Naive thymus-derived CD4-positive, alpha-beta T cell (primary cell): ENCODE measurements around the gene OR51B6. TPM values are rescaled to one million over a fixed set of nuclear protein-coding genes. Genes with fewer than 3 reads are reported as not detected.
"Not testable (repeated sequence)": the region's sequence is repeated elsewhere in the genome, so short reads cannot be mapped to it uniquely, and the experiment has no call there.

Experiments used
- ATAC-seq: fragments of 150-1000 bp; cut with Tn5 transposase; 2 replicates; pipeline ENCODE4 v1.10.0; 2021; ENCODE audit warnings: mild to moderate bottlenecking, moderate library complexity
- CTCF ChIA-PET: fragments of 350-600 bp; sonication (Branson Sonifier 250); formaldehyde crosslinking; loops from one replicate; lab custom pipeline; 2021; ENCODE audit warnings: antibody characterized with exemption; lab: Charles Lee
- POLR2A ChIA-PET: fragments of 350-600 bp; sonication (Branson Sonifier 250); formaldehyde crosslinking; loops from one replicate; lab custom pipeline; 2021; ENCODE audit warnings: antibody characterized with exemption, inconsistent platforms; lab: Charles Lee
- DNase-seq, 9 donors: peaks; one replicate each; pipeline versions ENCODE4 v3.0.0 to v3.0.0-alpha.2; 2020 to 2022; ENCODE audit warnings: mixed read lengths in 1 of 9
- H3K27ac ChIP-seq: one replicate; pipeline ENCODE4 v1.7.0; 2013; ENCODE audit warnings: mild to moderate bottlenecking, low read depth, low read length, moderate library complexity
- H3K27me3 ChIP-seq, 2 donors: one replicate each; pipeline ENCODE4 v1.7.0; 2013; ENCODE audit warnings: low read length in 2 of 2, mild to moderate bottlenecking in 2 of 2, moderate library complexity in 2 of 2; ENCODE audit not compliant: control insufficient read depth in 2 of 2, insufficient read depth in 2 of 2
- H3K36me3 ChIP-seq, 3 experiments: 1 replicate in 2 of 3; 2 replicates in 1 of 3; pipeline ENCODE4 v1.7.0; 2013; ENCODE audit warnings: low read length in 3 of 3, mild to moderate bottlenecking in 3 of 3, moderate library complexity in 1 of 3; ENCODE audit not compliant: insufficient read depth in 3 of 3, control insufficient read depth in 2 of 3
- H3K4me1 ChIP-seq, 2 donors: one replicate each; pipeline ENCODE4 v1.7.0; 2013; ENCODE audit warnings: low read length in 2 of 2, mild to moderate bottlenecking in 2 of 2, moderate library complexity in 1 of 2; ENCODE audit not compliant: control insufficient read depth in 2 of 2, insufficient read depth in 2 of 2
- H3K4me3 ChIP-seq: 2 replicates; pipeline ENCODE4 v1.7.0; 2013; ENCODE audit warnings: mild to moderate bottlenecking, low read length
- H3K9me3 ChIP-seq, 3 experiments: 1 replicate in 2 of 3; 2 replicates in 1 of 3; pipeline ENCODE4 v1.7.0; 2013; ENCODE audit warnings: low read length in 3 of 3; ENCODE audit not compliant: control insufficient read depth in 2 of 3
- H3K27ac Mint-ChIP-seq, 9 donors: one replicate each; pipeline ENCODE4 v1.8.0; 2020 to 2022; ENCODE audit warnings: mixed read lengths in 9 of 9, mild to moderate bottlenecking in 8 of 9, moderate library complexity in 5 of 9, inconsistent platforms in 2 of 9
- H3K27me3 Mint-ChIP-seq, 5 donors: one replicate each; pipeline ENCODE4 v1.8.0; 2021 to 2022; ENCODE audit warnings: mixed read lengths in 5 of 5, mild to moderate bottlenecking in 1 of 5
- H3K36me3 Mint-ChIP-seq, 5 donors: one replicate each; pipeline ENCODE4 v1.8.0; 2020 to 2022; ENCODE audit warnings: mixed read lengths in 5 of 5, mild to moderate bottlenecking in 3 of 5, inconsistent platforms in 1 of 5
- H3K4me1 Mint-ChIP-seq, 7 donors: one replicate each; pipeline ENCODE4 v1.8.0; 2020 to 2022; ENCODE audit warnings: mixed read lengths in 7 of 7, mild to moderate bottlenecking in 3 of 7, inconsistent platforms in 1 of 7
- H3K4me3 Mint-ChIP-seq, 10 donors: one replicate each; pipeline ENCODE4 v1.8.0; 2020 to 2022; ENCODE audit warnings: mild to moderate bottlenecking in 10 of 10, mixed read lengths in 10 of 10, moderate library complexity in 6 of 10, inconsistent platforms in 2 of 10
- H3K9me3 Mint-ChIP-seq, 11 donors: one replicate each; pipeline ENCODE4 v1.8.0; 2020 to 2022; ENCODE audit warnings: mixed read lengths in 11 of 11, mild to moderate bottlenecking in 4 of 11, inconsistent platforms in 1 of 11, moderate library complexity in 1 of 11
- intact Hi-C, 2 donors: fragments of 100-400 bp; cut with micrococcal nuclease; formaldehyde crosslinking; loops; one replicate each; pipeline ENCODE4 v1.15.1; 2023
- polyA plus RNA-seq, 2 donors: library from polyadenylated mRNA; unstranded; fragments of 300-500 nt; fragmentation: Illumina TruSeq; gene quantifications; one replicate each; pipeline ENCODE4 v1.2.3, GENCODE V29; 2021
- total RNA-seq, 6 experiments: library from RNA in 5 of 6; stranded (reverse) in 5 of 6; gene quantifications; 1 replicate in 5 of 6; 2 replicates in 1 of 6; pipeline ENCODE4 v1.2.3 and lab custom pipeline; 2021 to 2026

OR51B6 gene
- total and polyA plus RNA-seq, 7 experiments from 2014 or later = not detected

DNA sequence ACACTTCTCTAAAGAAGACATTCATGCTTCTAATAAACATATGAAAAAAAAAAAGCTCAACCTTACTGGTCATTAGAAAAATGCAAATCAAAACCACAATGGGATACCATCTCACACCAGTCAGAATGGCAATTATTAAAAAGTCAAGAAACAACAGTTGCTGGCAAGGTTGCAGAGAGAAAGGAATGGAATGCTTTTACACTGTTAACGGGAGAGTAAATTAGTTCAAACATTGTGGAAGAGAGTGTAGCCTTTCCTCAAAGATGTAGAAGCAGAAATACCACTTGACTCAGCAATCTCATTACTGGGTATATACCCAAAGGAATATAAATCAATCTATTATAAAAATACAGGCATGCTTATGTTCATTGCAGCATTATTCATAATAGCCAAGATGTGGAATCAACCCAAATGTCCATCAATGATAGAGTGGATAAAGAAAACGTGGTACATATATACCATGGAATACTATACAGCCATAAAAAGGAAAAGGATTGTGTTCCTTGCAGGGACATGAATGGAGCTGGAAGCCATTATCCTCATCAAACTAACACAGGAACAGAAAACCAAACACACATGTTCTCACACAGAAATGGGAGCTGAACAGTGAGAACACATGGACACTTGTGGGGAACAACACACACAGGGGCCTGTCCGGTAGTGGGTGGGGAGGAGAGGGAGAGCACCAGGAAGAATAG lies 37.8 kb upstream of the OR51B6 start:
- H3K9me3 ChIP-seq, intact Hi-C loops, H3K27me3 ChIP-seq, CTCF ChIA-PET, H3K4me1 ChIP-seq, POLR2A ChIA-PET, H3K4me3 Mint-ChIP-seq, DNase-seq, H3K4me3 ChIP-seq, H3K9me3 Mint-ChIP-seq, H3K27ac ChIP-seq, H3K4me1 Mint-ChIP-seq, H3K27ac Mint-ChIP-seq, H3K36me3 ChIP-seq, ATAC-seq, H3K36me3 Mint-ChIP-seq: not testable (repeated sequence)
- peaks cover 0 to 14% (median 6%) of the 10 kb centered on the region in 5 donors for H3K27me3 Mint-ChIP-seq

DNA sequence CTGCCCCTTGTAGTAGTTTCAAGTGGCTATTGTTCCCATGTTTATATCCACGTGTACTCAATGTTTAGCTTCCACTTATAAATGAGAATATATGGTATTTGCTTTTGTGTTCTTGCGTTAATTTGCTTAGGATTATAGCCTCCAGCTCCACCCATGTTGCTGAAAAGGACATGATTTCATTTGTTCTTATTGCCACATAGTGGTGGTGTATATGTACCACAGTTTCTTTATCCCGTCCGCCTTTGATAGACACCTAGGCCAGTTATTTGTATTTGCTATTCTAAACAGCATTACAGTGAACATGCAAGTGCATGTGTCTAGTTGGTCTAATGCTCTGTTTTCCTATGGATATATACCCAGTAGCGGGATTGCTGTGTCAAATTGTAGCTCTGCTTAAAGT lies 34.0 kb upstream of the OR51B6 start:
- no peaks in the 10 kb centered on the region for H3K36me3 Mint-ChIP-seq

DNA sequence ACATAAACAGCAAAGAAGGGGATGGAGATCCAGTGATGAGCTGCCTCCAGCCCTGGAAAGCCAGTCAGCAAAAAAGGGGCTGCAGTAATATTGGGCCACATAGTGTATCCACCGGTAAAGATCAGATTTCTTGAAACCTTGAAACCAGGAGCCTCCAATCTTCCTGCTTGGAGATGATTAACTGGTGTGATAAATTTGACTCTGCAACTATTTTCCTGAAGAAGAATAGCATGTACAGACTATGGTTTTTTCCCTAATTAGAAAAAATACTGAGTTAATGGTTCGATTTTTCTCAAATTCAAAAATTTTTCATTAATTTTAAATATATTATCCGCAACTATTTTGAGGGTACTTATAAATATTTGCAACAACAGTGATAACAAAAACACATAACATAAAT lies 27.1 kb upstream of the OR51B6 start, which contains the start of gene OR51B2:
TSS of gene OR51B2 (minus strand) at position 101 of the 400 bp plus-strand sequence. CDS start at position 101, 0 bp downstream.
- Mint-ChIP-seq H3K36me3 (no peaks in the 10 kb centered on the region), H3K27me3 (peaks cover 0 to 8% (median 4%) of the 10 kb centered on the region in 5 donors), H3K9me3 (peaks cover 0 to 1% (median 0%) of the 10 kb centered on the region in 11 donors), H3K27ac (no peak within 1 kb of the TSS), H3K4me3 (no peak within 1 kb of the TSS), H3K4me1 (no peaks in the 10 kb centered on the region)
- Histone ChIP-seq H3K27me3 (no peaks in the 10 kb centered on the region), H3K4me1 (no peaks in the 10 kb centered on the region), H3K27ac (no peak within 1 kb of the TSS), H3K4me3 (no peak within 1 kb of the TSS), H3K9me3 (no peaks in the 10 kb centered on the region), H3K36me3 (no peaks in the 10 kb centered on the region)
- CTCF ChIA-PET = no interaction called here
- no peak for ATAC-seq
- intact Hi-C loops = no loop called here
- POLR2A ChIA-PET = no interaction called here
- no peak for DNase-seq

More for the DNA sequence above, 34.0 kb upstream of the OR51B6 start:
- Histone ChIP-seq H3K9me3 (no peaks in the 10 kb centered on the region), H3K27ac (no peak overlapping the region), H3K27me3 (no peaks in the 10 kb centered on the region), H3K4me3 (no peak overlapping the region), H3K4me1 (no peaks in the 10 kb centered on the region), H3K36me3 (no peaks in the 10 kb centered on the region)
- Mint-ChIP-seq H3K27ac (no peak overlapping the region), H3K4me3 (no peak overlapping the region), H3K27me3 (peaks cover 0 to 8% (median 3%) of the 10 kb centered on the region in 5 donors), H3K9me3 (peaks cover 0 to 6% (median 0%) of the 10 kb centered on the region in 11 donors), H3K4me1 (no peaks in the 10 kb centered on the region)
- CTCF ChIA-PET = no interaction called here
- DNase-seq = no peak
- intact Hi-C loops = no loop called here
- POLR2A ChIA-PET = no interaction called here
- ATAC-seq = no peak

DNA sequence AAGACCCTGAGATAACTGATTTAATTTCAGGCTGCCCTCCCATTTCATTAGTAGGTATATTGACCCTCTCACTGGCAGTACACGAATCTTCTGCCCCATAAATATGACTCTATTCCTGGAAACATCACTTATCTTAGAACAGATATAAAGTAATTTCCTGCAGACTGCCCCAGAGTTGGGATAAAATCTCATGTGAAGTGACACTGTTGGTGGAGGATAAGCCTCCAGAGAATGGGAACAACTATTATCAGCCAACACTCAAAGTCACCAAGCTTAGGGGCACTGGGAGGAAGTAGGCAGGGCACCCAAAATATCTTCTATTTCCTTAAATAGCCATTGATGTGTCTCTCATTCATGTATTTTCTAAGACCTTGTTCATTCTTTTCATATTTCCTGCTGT lies 16.1 kb upstream of the OR51B6 start:
- H3K27ac ChIP-seq = no peak overlapping the region
- H3K27me3 ChIP-seq = peaks cover 0 to 5% of the 10 kb centered on the region in 2 donors
- no peak for ATAC-seq
- H3K4me1 Mint-ChIP-seq = no peaks in the 10 kb centered on the region
- H3K27me3 Mint-ChIP-seq = peaks cover 0 to 20% (median 13%) of the 10 kb centered on the region in 5 donors
- no peak for DNase-seq
- ChIA-PET CTCF (no interaction called here), POLR2A (no interaction called here)
- H3K27ac Mint-ChIP-seq = no peak overlapping the region
- no peaks in the 10 kb centered on the region for H3K4me1 ChIP-seq
- no peaks in the 10 kb centered on the region for H3K9me3 ChIP-seq
- intact Hi-C loops = no loop called here
- no peak overlapping the region for H3K4me3 ChIP-seq
- no peaks in the 10 kb centered on the region for H3K36me3 ChIP-seq
- H3K36me3 Mint-ChIP-seq = no peaks in the 10 kb centered on the region
- peaks cover 0 to 4% (median 0%) of the 10 kb centered on the region in 11 donors for H3K9me3 Mint-ChIP-seq
- no peak overlapping the region for H3K4me3 Mint-ChIP-seq

DNA sequence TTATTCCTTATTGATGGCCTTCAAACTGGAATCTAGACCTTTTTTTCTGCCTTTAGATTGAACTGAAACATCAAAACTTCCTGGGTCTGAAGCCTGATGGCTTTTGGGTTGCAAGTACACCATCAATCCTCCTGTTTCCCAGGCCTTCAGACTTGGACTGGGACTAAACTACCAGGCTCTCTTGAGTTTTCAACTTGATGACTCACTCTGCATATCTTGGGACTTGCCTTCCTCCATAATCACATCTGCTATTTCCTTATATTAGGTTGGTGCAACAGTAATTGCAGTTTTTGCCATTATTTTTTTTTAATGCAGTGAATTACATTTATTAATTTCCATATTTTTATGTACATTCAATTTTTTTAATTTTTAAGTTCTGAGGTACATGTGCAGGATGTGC lies 15.0 kb upstream of the OR51B6 start:
- Histone ChIP-seq H3K4me1 (no peaks in the 10 kb centered on the region), H3K27ac (no peak overlapping the region), H3K36me3 (no peaks in the 10 kb centered on the region), H3K27me3 (peaks cover 0 to 5% of the 10 kb centered on the region in 2 donors), H3K4me3 (no peak overlapping the region), H3K9me3 (no peaks in the 10 kb centered on the region)
- Mint-ChIP-seq H3K27ac (no peak overlapping the region), H3K9me3 (peaks cover 0 to 2% (median 0%) of the 10 kb centered on the region in 11 donors), H3K4me3 (no peak overlapping the region), H3K4me1 (no peaks in the 10 kb centered on the region), H3K27me3 (peaks cover 0 to 14% (median 5%) of the 10 kb centered on the region in 5 donors), H3K36me3 (no peaks in the 10 kb centered on the region)
- CTCF ChIA-PET = no interaction called here
- intact Hi-C loops = no loop called here
- ATAC-seq (no peak), DNase-seq (no peak)
- POLR2A ChIA-PET = no interaction called here

DNA sequence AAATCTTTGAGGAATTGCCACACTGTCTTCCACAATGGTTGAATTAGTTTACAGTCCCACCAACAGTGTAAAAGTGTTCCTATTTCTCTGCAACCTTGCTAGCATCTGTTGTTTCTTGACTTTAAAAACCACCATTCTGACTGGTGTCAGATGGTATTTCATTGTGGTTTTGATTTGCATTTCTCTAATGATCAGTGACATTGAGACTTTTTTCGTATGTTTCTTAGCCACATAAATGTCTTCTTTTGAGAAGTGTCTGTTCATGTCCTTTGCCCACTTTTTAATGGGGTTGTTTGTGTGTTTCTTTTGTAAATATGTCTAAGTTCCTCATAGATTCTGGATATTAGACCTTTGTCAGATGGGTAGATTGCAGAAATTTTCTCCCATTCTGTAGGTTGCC lies 14.1 kb upstream of the OR51B6 start:
- H3K27me3 ChIP-seq, POLR2A ChIA-PET, H3K4me1 Mint-ChIP-seq, H3K27ac ChIP-seq, H3K36me3 Mint-ChIP-seq, H3K4me1 ChIP-seq, ATAC-seq, H3K36me3 ChIP-seq, H3K4me3 Mint-ChIP-seq, H3K9me3 ChIP-seq, H3K27ac Mint-ChIP-seq, intact Hi-C loops, H3K4me3 ChIP-seq, DNase-seq, H3K9me3 Mint-ChIP-seq, CTCF ChIA-PET: not testable (repeated sequence)
- peaks cover 0 to 14% (median 5%) of the 10 kb centered on the region in 5 donors for H3K27me3 Mint-ChIP-seq

DNA sequence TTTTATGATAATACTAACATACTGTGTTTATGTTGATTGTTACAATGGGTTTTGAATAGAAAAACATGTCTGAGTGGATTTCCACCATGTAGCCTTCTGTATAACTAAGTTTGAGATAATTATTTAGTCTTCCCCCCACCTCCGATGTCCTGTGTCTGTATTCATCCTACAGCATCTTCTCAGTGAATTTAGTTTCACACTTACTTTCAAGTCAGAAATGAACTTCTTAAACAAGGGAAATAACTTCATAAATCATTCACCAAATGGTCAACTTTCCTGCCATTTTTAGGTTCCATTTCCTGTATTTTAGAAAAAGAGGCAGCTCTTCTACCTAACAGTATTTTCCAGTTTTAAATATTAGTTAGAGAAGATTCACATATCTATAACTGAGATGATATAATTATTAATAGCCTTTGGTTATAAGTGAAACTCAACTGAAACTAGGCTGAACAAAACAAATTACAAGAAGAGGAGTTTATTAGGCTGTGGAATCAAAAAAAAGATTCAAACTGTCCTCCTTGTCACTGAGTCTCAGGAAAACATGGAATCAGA lies 11.5 kb upstream of the OR51B6 start:
- Mint-ChIP-seq H3K4me1 (no peaks in the 10 kb centered on the region), H3K27me3 (peaks cover 0 to 14% (median 5%) of the 10 kb centered on the region in 5 donors), H3K27ac (no peak overlapping the region), H3K4me3 (no peak overlapping the region), H3K9me3 (peaks cover 0 to 2% (median 0%) of the 10 kb centered on the region in 11 donors), H3K36me3 (no peaks in the 10 kb centered on the region)
- Histone ChIP-seq H3K4me1 (no peaks in the 10 kb centered on the region), H3K9me3 (no peaks in the 10 kb centered on the region), H3K4me3 (no peak overlapping the region), H3K27ac (no peak overlapping the region), H3K36me3 (no peaks in the 10 kb centered on the region), H3K27me3 (peaks cover 0 to 5% of the 10 kb centered on the region in 2 donors)
- ChIA-PET CTCF (no interaction called here), POLR2A (no interaction called here)
- intact Hi-C loops = no loop called here
- ATAC-seq (no peak), DNase-seq (no peak)
